ENCODE results near the gene RASGRP3.

Gene RASGRP3

GRCh38 chr2:33530690-33531548 lies 54.5 kb downstream of the RASGRP3 start:
- H3K9ac ChIP-seq (ENCODE audit: low read length in 5 of 5): no peak overlapping the region
- peaks cover 0 to 19% (median 0%) of the 10 kb centered on the region in 5 donors for H3K4me1 ChIP-seq (ENCODE audit: control insufficient read depth in 5 of 5, insufficient read depth in 5 of 5, low read length in 5 of 5)
- H3K27me3 ChIP-seq (ENCODE audit: control insufficient read depth in 5 of 5, insufficient read depth in 4 of 5, low read length in 5 of 5): peaks cover 0 to 3% (median 0%) of the 10 kb centered on the region in 5 donors
- H3K9me3 ChIP-seq (ENCODE audit: control insufficient read depth in 5 of 5, low read length in 5 of 5): no peaks in the 10 kb centered on the region
- no peak overlapping the region for H3K4me3 ChIP-seq (ENCODE audit: low read depth in 1 of 5, low read length in 5 of 5)
- no peak overlapping the region for H3K27ac ChIP-seq (ENCODE audit: low read depth, low read length)
- peaks cover 0 to 23% (median 4%) of the 10 kb centered on the region in 5 donors for H3K36me3 ChIP-seq (ENCODE audit: control insufficient read depth in 5 of 5, insufficient read depth in 5 of 5, low read length in 5 of 5)

- Histone ChIP-seq H3K27ac (ENCODE audit: low read depth, low read length) (no peak overlapping the region), H3K9ac (ENCODE audit: low read length in 5 of 5) (no peak overlapping the region), H3K4me3 (ENCODE audit: low read depth in 1 of 5, low read length in 5 of 5) (no peak overlapping the region), H3K36me3 (ENCODE audit: control insufficient read depth in 5 of 5, insufficient read depth in 5 of 5, low read length in 5 of 5) (peaks cover 0 to 25% (median 4%) of the 10 kb centered on the region in 5 donors), H3K4me1 (ENCODE audit: control insufficient read depth in 5 of 5, insufficient read depth in 5 of 5, low read length in 5 of 5) (peaks cover 0 to 19% (median 0%) of the 10 kb centered on the region in 5 donors), H3K9me3 (ENCODE audit: control insufficient read depth in 5 of 5, low read length in 5 of 5) (peaks cover 0 to 1% (median under 1%) of the 10 kb centered on the region in 5 donors), H3K27me3 (ENCODE audit: control insufficient read depth in 5 of 5, insufficient read depth in 4 of 5, low read length in 5 of 5) (peaks cover 0 to 3% (median 0%) of the 10 kb centered on the region in 5 donors)
Measured at GRCh38 chr2:33531549-33532059, 55.2 kb downstream of the RASGRP3 start.

DNA sequence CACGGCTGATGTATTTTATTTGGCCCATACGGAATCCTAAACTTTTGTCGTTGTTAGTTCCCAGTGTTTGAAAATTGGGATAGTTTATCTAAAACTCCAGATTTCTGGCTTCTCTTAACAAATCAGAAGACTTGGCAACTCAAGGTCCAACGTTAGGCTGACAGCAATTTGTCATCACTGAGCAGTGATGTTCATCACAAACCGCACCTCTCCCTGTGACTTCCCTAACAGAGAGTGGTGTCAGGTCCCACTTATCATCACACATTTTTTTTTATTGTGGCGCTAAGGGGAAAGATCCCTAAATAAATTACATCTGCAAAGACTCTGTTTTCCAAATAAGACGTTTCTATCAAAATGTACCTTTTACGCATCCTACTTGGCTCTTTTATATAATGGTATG lies 55.7 kb downstream of the RASGRP3 start:
- Histone ChIP-seq H3K27me3 (ENCODE audit: control insufficient read depth in 5 of 5, insufficient read depth in 4 of 5, low read length in 5 of 5) (peaks cover 0 to 3% (median 0%) of the 10 kb centered on the region in 5 donors), H3K4me1 (ENCODE audit: control insufficient read depth in 5 of 5, insufficient read depth in 5 of 5, low read length in 5 of 5) (peaks cover 0 to 19% (median 0%) of the 10 kb centered on the region in 5 donors), H3K9me3 (ENCODE audit: control insufficient read depth in 5 of 5, low read length in 5 of 5) (peaks cover 0 to 4% (median 4%) of the 10 kb centered on the region in 5 donors), H3K36me3 (ENCODE audit: control insufficient read depth in 5 of 5, insufficient read depth in 5 of 5, low read length in 5 of 5) (peaks cover 0 to 28% (median 4%) of the 10 kb centered on the region in 5 donors), H3K4me3 (ENCODE audit: low read depth in 1 of 5, low read length in 5 of 5) (no peak overlapping the region), H3K9ac (ENCODE audit: low read length in 5 of 5) (no peak overlapping the region), H3K27ac (ENCODE audit: low read depth, low read length) (no peak overlapping the region)

DNA sequence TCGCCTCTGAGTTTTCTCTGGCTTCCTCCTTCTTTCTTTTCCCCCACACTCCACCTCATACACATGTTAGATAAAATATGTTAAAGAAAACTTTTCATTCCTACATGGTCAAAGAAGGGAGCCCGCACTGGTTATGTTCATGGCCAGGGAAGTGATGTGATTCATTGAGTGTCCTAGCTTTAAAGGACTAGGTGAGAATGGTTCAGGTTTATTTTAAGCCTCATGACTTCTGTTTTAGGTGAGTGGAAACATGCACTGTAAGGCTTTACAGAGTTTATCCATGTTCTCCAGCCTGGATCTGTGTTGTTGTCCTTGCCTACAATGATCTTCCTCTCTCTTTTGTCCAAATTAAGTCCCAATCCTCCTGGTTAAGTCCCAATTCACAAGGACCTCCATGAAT lies 56.5 kb downstream of the RASGRP3 start:
- peaks cover 0 to 20% (median 4%) of the 10 kb centered on the region in 5 donors for H3K36me3 ChIP-seq (ENCODE audit: control insufficient read depth in 5 of 5, insufficient read depth in 5 of 5, low read length in 5 of 5)
- H3K4me3 ChIP-seq (ENCODE audit: low read depth in 1 of 5, low read length in 5 of 5): no peak overlapping the region
- no peak overlapping the region for H3K9ac ChIP-seq (ENCODE audit: low read length in 5 of 5)
- H3K9me3 ChIP-seq (ENCODE audit: control insufficient read depth in 5 of 5, low read length in 5 of 5): peaks cover 0 to 4% (median 4%) of the 10 kb centered on the region in 5 donors
- H3K27ac ChIP-seq (ENCODE audit: low read depth, low read length): no peak overlapping the region
- peaks cover 0 to 3% (median 0%) of the 10 kb centered on the region in 5 donors for H3K27me3 ChIP-seq (ENCODE audit: control insufficient read depth in 5 of 5, insufficient read depth in 4 of 5, low read length in 5 of 5)
- peaks cover 0 to 19% (median 0%) of the 10 kb centered on the region in 5 donors for H3K4me1 ChIP-seq (ENCODE audit: control insufficient read depth in 5 of 5, insufficient read depth in 5 of 5, low read length in 5 of 5)

DNA sequence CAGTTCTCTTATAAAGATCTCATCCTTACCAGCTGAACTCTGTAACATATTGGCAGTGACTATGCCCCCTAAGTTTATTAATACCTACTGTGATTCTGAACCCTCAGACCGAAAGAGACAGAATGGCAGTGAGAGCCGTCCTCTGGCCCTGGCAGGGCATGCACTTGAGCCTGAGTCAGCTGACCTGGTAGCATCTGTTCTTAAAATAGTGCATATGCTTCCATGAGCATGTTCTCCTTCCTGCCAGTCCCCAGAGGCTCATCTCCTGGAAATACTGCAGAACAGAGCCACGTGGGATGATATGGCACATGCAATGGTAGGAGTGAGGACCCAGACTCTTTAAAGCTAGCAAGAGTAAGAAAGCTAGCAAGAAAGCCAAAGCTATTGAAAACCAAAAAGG lies 59.0 kb downstream of the RASGRP3 start:
- H3K4me1 ChIP-seq (ENCODE audit: control insufficient read depth in 5 of 5, insufficient read depth in 5 of 5, low read length in 5 of 5): peaks cover 0 to 19% (median 0%) of the 10 kb centered on the region in 5 donors
- no peak overlapping the region for H3K4me3 ChIP-seq (ENCODE audit: low read depth in 1 of 5, low read length in 5 of 5)
- peaks cover 0 to 3% (median 0%) of the 10 kb centered on the region in 5 donors for H3K27me3 ChIP-seq (ENCODE audit: control insufficient read depth in 5 of 5, insufficient read depth in 4 of 5, low read length in 5 of 5)
- no peak overlapping the region for H3K9ac ChIP-seq (ENCODE audit: low read length in 5 of 5)
- H3K27ac ChIP-seq (ENCODE audit: low read depth, low read length): no peak overlapping the region
- H3K9me3 ChIP-seq (ENCODE audit: control insufficient read depth in 5 of 5, low read length in 5 of 5): peaks cover 0 to 4% (median 4%) of the 10 kb centered on the region in 5 donors
- peaks cover 0 to 14% (median 4%) of the 10 kb centered on the region in 5 donors for H3K36me3 ChIP-seq (ENCODE audit: control insufficient read depth in 5 of 5, insufficient read depth in 5 of 5, low read length in 5 of 5)

DNA sequence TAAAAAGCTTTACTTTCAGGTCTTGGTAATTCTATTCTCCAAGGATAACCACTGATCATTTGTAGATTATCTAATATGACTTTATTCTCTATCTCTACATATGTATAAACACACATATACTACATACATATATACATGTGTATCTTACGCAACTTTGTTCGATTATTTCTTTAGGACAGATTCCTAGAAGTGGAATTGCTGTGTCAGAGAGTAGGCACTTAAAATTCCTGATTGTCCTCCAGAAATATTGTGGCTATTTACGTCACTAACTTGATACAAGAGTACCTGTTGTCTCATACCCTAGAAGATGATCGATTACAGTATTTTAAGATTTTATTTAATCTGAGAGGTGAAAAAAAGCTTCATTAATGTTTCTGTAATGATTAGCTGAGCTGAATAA lies 64.8 kb downstream of the RASGRP3 start:
- H3K27me3 ChIP-seq (ENCODE audit: control insufficient read depth in 5 of 5, insufficient read depth in 4 of 5, low read length in 5 of 5): no peaks in the 10 kb centered on the region
- no peak overlapping the region for H3K4me3 ChIP-seq (ENCODE audit: low read depth in 1 of 5, low read length in 5 of 5)
- H3K4me1 ChIP-seq (ENCODE audit: control insufficient read depth in 5 of 5, insufficient read depth in 5 of 5, low read length in 5 of 5): no peaks in the 10 kb centered on the region
- H3K9ac ChIP-seq (ENCODE audit: low read length in 5 of 5): no peak overlapping the region
- H3K27ac ChIP-seq (ENCODE audit: low read depth, low read length): no peak overlapping the region
- peaks cover 0 to 4% (median 4%) of the 10 kb centered on the region in 5 donors for H3K9me3 ChIP-seq (ENCODE audit: control insufficient read depth in 5 of 5, low read length in 5 of 5)
- peaks cover 0 to 14% (median 3%) of the 10 kb centered on the region in 5 donors for H3K36me3 ChIP-seq (ENCODE audit: control insufficient read depth in 5 of 5, insufficient read depth in 5 of 5, low read length in 5 of 5)

- Histone ChIP-seq H3K36me3 (ENCODE audit: control insufficient read depth in 5 of 5, insufficient read depth in 5 of 5, low read length in 5 of 5) (peaks cover 0 to 7% (median 3%) of the 10 kb centered on the region in 5 donors), H3K4me1 (ENCODE audit: control insufficient read depth in 5 of 5, insufficient read depth in 5 of 5, low read length in 5 of 5) (peaks cover 0 to 21% (median 4%) of the 10 kb centered on the region in 5 donors), H3K9me3 (ENCODE audit: control insufficient read depth in 5 of 5, low read length in 5 of 5) (no peaks in the 10 kb centered on the region), H3K27me3 (ENCODE audit: control insufficient read depth in 5 of 5, insufficient read depth in 4 of 5, low read length in 5 of 5) (no peaks in the 10 kb centered on the region), H3K4me3 (ENCODE audit: low read depth in 1 of 5, low read length in 5 of 5) (no peak overlapping the region), H3K27ac (ENCODE audit: low read depth, low read length) (no peak overlapping the region), H3K9ac (ENCODE audit: low read length in 5 of 5) (no peak overlapping the region)
Measured at GRCh38 chr2:33550206-33550605, 73.8 kb downstream of the RASGRP3 start.

- Histone ChIP-seq H3K27me3 (ENCODE audit: control insufficient read depth in 5 of 5, insufficient read depth in 4 of 5, low read length in 5 of 5) (no peaks in the 10 kb centered on the region), H3K9ac (ENCODE audit: low read length in 5 of 5) (no peak overlapping the region), H3K27ac (ENCODE audit: low read depth, low read length) (no peak overlapping the region), H3K36me3 (ENCODE audit: control insufficient read depth in 5 of 5, insufficient read depth in 5 of 5, low read length in 5 of 5) (peaks cover 0 to 7% (median 4%) of the 10 kb centered on the region in 5 donors), H3K9me3 (ENCODE audit: control insufficient read depth in 5 of 5, low read length in 5 of 5) (no peaks in the 10 kb centered on the region), H3K4me1 (ENCODE audit: control insufficient read depth in 5 of 5, insufficient read depth in 5 of 5, low read length in 5 of 5) (peaks cover 2 to 28% (median 4%) of the 10 kb centered on the region in 5 donors), H3K4me3 (ENCODE audit: low read depth in 1 of 5, low read length in 5 of 5) (no peak overlapping the region)
Measured at GRCh38 chr2:33552758-33553461, 76.5 kb downstream of the RASGRP3 start.

DNA sequence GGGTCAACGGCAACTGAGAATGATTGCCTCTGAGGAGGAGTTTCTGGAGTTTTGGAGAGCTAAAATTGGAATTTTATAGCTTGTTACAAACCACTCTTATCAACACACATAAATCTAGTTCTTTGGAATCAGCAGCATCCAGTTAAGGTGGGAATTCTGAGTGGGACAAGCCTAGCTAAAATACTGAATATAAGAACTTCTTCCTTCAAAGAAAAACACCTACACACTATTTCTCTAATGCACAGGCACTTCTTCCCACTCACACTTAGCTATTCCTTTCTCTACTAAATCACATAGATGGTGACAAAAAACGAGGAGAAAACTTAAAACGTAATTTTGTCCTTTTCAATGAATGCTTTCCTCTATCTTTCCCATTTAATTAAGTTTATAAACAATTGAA lies 79.2 kb downstream of the RASGRP3 start:
- no peak overlapping the region for H3K4me3 ChIP-seq (ENCODE audit: low read depth in 1 of 5, low read length in 5 of 5)
- peaks cover 0 to 23% (median 6%) of the 10 kb centered on the region in 5 donors for H3K36me3 ChIP-seq (ENCODE audit: control insufficient read depth in 5 of 5, insufficient read depth in 5 of 5, low read length in 5 of 5)
- no peaks in the 10 kb centered on the region for H3K27me3 ChIP-seq (ENCODE audit: control insufficient read depth in 5 of 5, insufficient read depth in 4 of 5, low read length in 5 of 5)
- peak overlapping the region; percentile 56 for H3K27ac ChIP-seq (ENCODE audit: low read depth, low read length)
- H3K9me3 ChIP-seq (ENCODE audit: control insufficient read depth in 5 of 5, low read length in 5 of 5): no peaks in the 10 kb centered on the region
- H3K4me1 ChIP-seq (ENCODE audit: control insufficient read depth in 5 of 5, insufficient read depth in 5 of 5, low read length in 5 of 5): peaks cover 2 to 36% (median 4%) of the 10 kb centered on the region in 5 donors
- H3K9ac ChIP-seq (ENCODE audit: low read length in 5 of 5): no peak overlapping the region

Measured in subcutaneous abdominal adipose tissue (tissue), 5 donors.